Measurements from ENCODE around the gene CLHC1. TPM values are rescaled to one million over a fixed set of nuclear protein-coding genes. Genes with fewer than 3 reads are reported as not detected.
"Not testable (repeated sequence)": the region's sequence is repeated elsewhere in the genome, so short reads cannot be mapped to it uniquely, and the experiment has no call there.

Gene CLHC1
- total RNA-seq, 4 donors from 2014 or later, result 1.2 to 15.9 (median 7.0) TPM

GRCh38 chr2:55252832-55253231, 20.7 kb upstream of the CLHC1 start:
- H3K27me3 ChIP-seq, result no peaks in the 10 kb centered on the region
- H3K4me1 ChIP-seq, result no peaks in the 10 kb centered on the region
- peaks cover 0 to 51% (median 15%) of the 10 kb centered on the region in 4 donors for H3K36me3 ChIP-seq
- no peak overlapping the region for H3K27ac ChIP-seq
- DNase-seq, result no peak
- 77 to 90% methylated on average over 3 of the region's 3 CpGs for WGBS, 2 donors (ENCODE audit: low coverage in 1 of 2)
- in situ Hi-C loops (cut with MboI; ENCODE audit: low pct_ligation_motif_present in 1 of 4, low pct_unique_long_range_greater_than_20kb in 1 of 4, low sequenced_read_pairs in 3 of 4) (loop anchor here in 1 of 4 donors (25.0 kb wide), 1 partner anchor 184 kb away; no protein-coding TSS in a partner anchor), intact Hi-C loops (cut with DNase I; ENCODE audit: low total_unique reads) (no loop called here)
- H3K9me3 ChIP-seq, result no peaks in the 10 kb centered on the region
- no peak overlapping the region for H3K4me3 ChIP-seq
- no peak for TF ChIP-seq POLR2A (IDR thresholded peaks at IDR 0.05)
- TF ChIP-seq CTCF (IDR thresholded peaks at IDR 0.05), result no peak
- no peak for TF ChIP-seq POLR2AphosphoS5 (IDR thresholded peaks at IDR 0.05)

GRCh38 chr2:55247025-55247424, 14.9 kb upstream of the CLHC1 start:
- peaks cover 0 to 65% (median 25%) of the 10 kb centered on the region in 4 donors for H3K36me3 ChIP-seq

GRCh38 chr2:55245411-55245810, 13.3 kb upstream of the CLHC1 start:
- H3K36me3 ChIP-seq, result peaks cover 0 to 69% (median 21%) of the 10 kb centered on the region in 4 donors
- no peak overlapping the region for H3K4me3 ChIP-seq

More at GRCh38 chr2:55247025-55247424, 14.9 kb upstream of the CLHC1 start:
- 75% methylated on average over 5 of the region's 5 CpGs; no CpG with 5 or more reads in 1 of the 2 donors for WGBS, 2 donors (ENCODE audit: low coverage in 1 of 2)
- Histone ChIP-seq H3K9me3 (no peaks in the 10 kb centered on the region), H3K27me3 (no peaks in the 10 kb centered on the region), H3K4me1 (no peaks in the 10 kb centered on the region), H3K27ac (no peak overlapping the region), H3K4me3 (no peak overlapping the region)
- no peak for DNase-seq
- intact Hi-C loops (cut with DNase I; ENCODE audit: low total_unique reads), result no loop called here
- TF ChIP-seq POLR2A (IDR thresholded peaks at IDR 0.05), result no peak
- TF ChIP-seq CTCF (IDR thresholded peaks at IDR 0.05), result no peak
- TF ChIP-seq POLR2AphosphoS5 (IDR thresholded peaks at IDR 0.05), result no peak
- no peak for TF ChIP-seq EP300 (IDR thresholded peaks at IDR 0.05; ENCODE audit: low read depth)
- in situ Hi-C loops (cut with MboI; ENCODE audit: low pct_ligation_motif_present in 1 of 4, low pct_unique_long_range_greater_than_20kb in 1 of 4, low sequenced_read_pairs in 3 of 4), result no loop called here

GRCh38 chr2:55242617-55243016, 10.5 kb upstream of the CLHC1 start:
- Histone ChIP-seq H3K27me3 (no peaks in the 10 kb centered on the region), H3K36me3 (peaks cover 0 to 70% (median 18%) of the 10 kb centered on the region in 4 donors), H3K27ac (no peak overlapping the region), H3K4me1 (no peaks in the 10 kb centered on the region), H3K4me3 (no peak overlapping the region), H3K9me3 (no peaks in the 10 kb centered on the region)
- intact Hi-C loops (cut with DNase I; ENCODE audit: low total_unique reads), result no loop called here
- in situ Hi-C loops (cut with MboI; ENCODE audit: low pct_ligation_motif_present in 1 of 4, low pct_unique_long_range_greater_than_20kb in 1 of 4, low sequenced_read_pairs in 3 of 4), result no loop called here
- 65 to 86% methylated on average over 1 of the region's 1 CpG for WGBS, 2 donors (ENCODE audit: low coverage in 1 of 2)
- TF ChIP-seq POLR2A (IDR thresholded peaks at IDR 0.05), result no peak
- no peak for TF ChIP-seq POLR2AphosphoS5 (IDR thresholded peaks at IDR 0.05)
- TF ChIP-seq EP300 (IDR thresholded peaks at IDR 0.05; ENCODE audit: low read depth), result no peak
- TF ChIP-seq CTCF (IDR thresholded peaks at IDR 0.05), result no peak
- DNase-seq, result no peak

More at GRCh38 chr2:55245411-55245810, 13.3 kb upstream of the CLHC1 start:
- WGBS, 2 donors (ENCODE audit: low coverage in 1 of 2), result 79 to 85% methylated on average over 3 to 5 of the region's 5 CpGs
- H3K4me1 ChIP-seq, result no peaks in the 10 kb centered on the region
- no peaks in the 10 kb centered on the region for H3K9me3 ChIP-seq
- no peak overlapping the region for H3K27ac ChIP-seq
- no peak for TF ChIP-seq POLR2A (IDR thresholded peaks at IDR 0.05)
- TF ChIP-seq POLR2AphosphoS5 (IDR thresholded peaks at IDR 0.05), result no peak
- TF ChIP-seq EP300 (IDR thresholded peaks at IDR 0.05; ENCODE audit: low read depth), result no peak
- no peak for TF ChIP-seq CTCF (IDR thresholded peaks at IDR 0.05)
- H3K27me3 ChIP-seq, result no peaks in the 10 kb centered on the region
- in situ Hi-C loops (cut with MboI; ENCODE audit: low pct_ligation_motif_present in 1 of 4, low pct_unique_long_range_greater_than_20kb in 1 of 4, low sequenced_read_pairs in 3 of 4) (no loop called here), intact Hi-C loops (cut with DNase I; ENCODE audit: low total_unique reads) (no loop called here)
- no peak for DNase-seq

GRCh38 chr2:55241582-55241981, 9.5 kb upstream of the CLHC1 start:
- H3K9me3 ChIP-seq; H3K4me1 ChIP-seq; DNase-seq; in situ Hi-C loops (cut with MboI; ENCODE audit: low pct_ligation_motif_present in 1 of 4, low pct_unique_long_range_greater_than_20kb in 1 of 4, low sequenced_read_pairs in 3 of 4); intact Hi-C loops (cut with DNase I; ENCODE audit: low total_unique reads); H3K27me3 ChIP-seq; H3K27ac ChIP-seq; H3K4me3 ChIP-seq: not testable (repeated sequence)
- 96 to 100% methylated on average over 2 to 8 of the region's 8 CpGs for WGBS, 2 donors (ENCODE audit: low coverage in 1 of 2)
- peaks cover 0 to 63% (median 12%) of the 10 kb centered on the region in 4 donors for H3K36me3 ChIP-seq
